Measurements from ENCODE around the gene AMPH.

Gene AMPH

GRCh38 chr7:38535073-38535472 is 96.1 kb downstream of the AMPH start:
- DNase-seq, result no peak

- DNase-seq, result no peak
Observed at GRCh38 chr7:38525857-38526256, 105.3 kb downstream of the AMPH start.

GRCh38 chr7:38524786-38525185 is 106.4 kb downstream of the AMPH start:
- DNase-seq, result no peak

GRCh38 chr7:38520741-38521140 is 110.4 kb downstream of the AMPH start:
- DNase-seq, result no peak

GRCh38 chr7:38518541-38518940 is 112.6 kb downstream of the AMPH start:
- DNase-seq, result no peak

- DNase-seq, result no peak
Observed at GRCh38 chr7:38512704-38513103, 118.5 kb downstream of the AMPH start.

- no peak for DNase-seq
Observed at GRCh38 chr7:38512291-38512690, 118.9 kb downstream of the AMPH start.

- no peak for DNase-seq
Observed at GRCh38 chr7:38507384-38507783, 123.8 kb downstream of the AMPH start.

- no peak for DNase-seq
Observed at GRCh38 chr7:38506756-38507155, 124.4 kb downstream of the AMPH start.

- DNase-seq, result no peak
Observed at GRCh38 chr7:38506004-38506403, 125.2 kb downstream of the AMPH start.

GRCh38 chr7:38504684-38505083 is 126.5 kb downstream of the AMPH start:
- DNase-seq, result no peak

- no peak for DNase-seq
Observed at GRCh38 chr7:38502848-38503247, 128.3 kb downstream of the AMPH start.

- no peak for DNase-seq
Observed at GRCh38 chr7:38502289-38502688, 128.9 kb downstream of the AMPH start.

- no peak for DNase-seq
Observed at GRCh38 chr7:38492010-38492409, 139.2 kb downstream of the AMPH start.

GRCh38 chr7:38482521-38482920 is 148.7 kb downstream of the AMPH start:
- DNase-seq, result no peak

GRCh38 chr7:38481401-38481800 is 149.8 kb downstream of the AMPH start:
- DNase-seq, result no peak

- DNase-seq, result no peak
Observed at GRCh38 chr7:38478404-38478803, 152.8 kb downstream of the AMPH start.

- no peak for DNase-seq
Observed at GRCh38 chr7:38477333-38477732, 153.8 kb downstream of the AMPH start.

GRCh38 chr7:38476764-38477163 is 154.4 kb downstream of the AMPH start:
- no peak for DNase-seq

- no peak for DNase-seq
Observed at GRCh38 chr7:38465956-38466355, 165.2 kb downstream of the AMPH start.

GRCh38 chr7:38463277-38464225 is 167.6 kb downstream of the AMPH start:
- peak; percentile 73 for DNase-seq

- no peak for DNase-seq
Observed at GRCh38 chr7:38462819-38463218, 168.4 kb downstream of the AMPH start.

GRCh38 chr7:38461887-38462286 is 169.3 kb downstream of the AMPH start:
- no peak for DNase-seq

GRCh38 chr7:38453826-38454225 is 177.3 kb downstream of the AMPH start:
- no peak for DNase-seq

- DNase-seq, result no peak
Observed at GRCh38 chr7:38453168-38453567, 178.0 kb downstream of the AMPH start.

Measured in activated CD8-positive, alpha-beta memory T cell treated with anti-CD3 and anti-CD28 coated beads, Interleukin-2, amount 50 U/mL, for 4 hours (primary cell).